Mesendoderm (in vitro differentiated cells): ENCODE measurements around the gene HK3.

Experiments
- DNase-seq: peaks from one replicate; pipeline ENCODE4 v3.0.0; 2013
- H2AK5ac ChIP-seq: 2 replicates; pipeline ENCODE4 v1.6.1; 2013; ENCODE audit warnings: low read length, inconsistent platforms
- H2BK120ac ChIP-seq: 2 replicates; pipeline ENCODE4 v1.6.1; 2013; ENCODE audit warnings: low read depth, mild to moderate bottlenecking, low read length, moderate library complexity, mixed read lengths
- H2BK15ac ChIP-seq: replicated peaks from 2 replicates; pipeline ENCODE4 v1.6.1; 2013; ENCODE audit warnings: low read depth, mild to moderate bottlenecking, moderate library complexity
- H2BK5ac ChIP-seq: 2 replicates; pipeline ENCODE4 v1.6.1; 2013; ENCODE audit warnings: low read length, inconsistent platforms
- H3K18ac ChIP-seq: 2 replicates; pipeline ENCODE4 v1.6.1; 2013; ENCODE audit warnings: mild to moderate bottlenecking, low read length, mixed read lengths
- H3K23ac ChIP-seq: one replicate; pipeline ENCODE4 v1.6.1; 2013; ENCODE audit warnings: low read length
- H3K27ac ChIP-seq: 2 replicates; pipeline ENCODE4 v1.5.1; 2013; ENCODE audit warnings: low read depth, mild to moderate bottlenecking, inconsistent platforms, low read length, moderate library complexity
- H3K27me3 ChIP-seq: 2 replicates; pipeline ENCODE4 v1.6.1; 2013; ENCODE audit warnings: low read length, control low read depth, mild to moderate bottlenecking, inconsistent platforms; ENCODE audit not compliant: insufficient read depth, poor library complexity
- H3K36me3 ChIP-seq: 2 replicates; pipeline ENCODE4 v1.6.1; 2013; ENCODE audit warnings: low read length, inconsistent platforms; ENCODE audit not compliant: control insufficient read depth, insufficient read depth
- H3K4ac ChIP-seq: one replicate; pipeline ENCODE4 v1.6.1; 2013; ENCODE audit warnings: low read depth, mild to moderate bottlenecking, low read length, moderate library complexity
- H3K4me1 ChIP-seq: 2 replicates; pipeline ENCODE4 v1.6.1; 2013; ENCODE audit warnings: low read depth, low read length, inconsistent platforms; ENCODE audit not compliant: control insufficient read depth
- H3K4me2 ChIP-seq: 2 replicates; pipeline ENCODE4 v1.6.1; 2013; ENCODE audit warnings: low read length
- H3K4me3 ChIP-seq: 2 replicates; pipeline ENCODE4 v1.5.1; 2013; ENCODE audit warnings: mild to moderate bottlenecking, low read length
- H3K56ac ChIP-seq: one replicate; pipeline ENCODE4 v1.6.1; 2013; ENCODE audit warnings: low read length
- H3K79me1 ChIP-seq: 2 replicates; pipeline ENCODE4 v1.6.1; 2013; ENCODE audit warnings: low read length, inconsistent platforms
- H3K79me2 ChIP-seq: 2 replicates; pipeline ENCODE4 v1.6.1; 2013; ENCODE audit warnings: mild to moderate bottlenecking, low read length; ENCODE audit not compliant: control insufficient read depth, insufficient read depth
- H3K9ac ChIP-seq: 2 replicates; pipeline ENCODE4 v1.6.1; 2013; ENCODE audit warnings: low read length, inconsistent platforms
- H4K5ac ChIP-seq: one replicate; pipeline ENCODE4 v1.6.1; 2013; ENCODE audit warnings: low read length
- H4K8ac ChIP-seq: one replicate; pipeline ENCODE4 v1.6.1; 2013; ENCODE audit warnings: low read depth, mild to moderate bottlenecking, control low read depth, low read length, moderate library complexity
- WGBS: extraction: QIAGEN DNeasy Blood & Tissue Kit; methylation state at CpG from one replicate; pipeline ENCODE4 v1.1.7; 2013; ENCODE audit warnings: low lambda C conversion rate, missing lambda C conversion rate; ENCODE audit not compliant: insufficient coverage; ENCODE audit errors: extremely low coverage; 5-methylcytosine and 5-hydroxymethylcytosine counted together

Gene HK3

GRCh38 chr5:176884571-176884890, 14.6 kb downstream of the HK3 start:
- Histone ChIP-seq H3K79me2 (no peaks in the 10 kb centered on the region), H2AK5ac (no peak overlapping the region), H3K27ac (no peak overlapping the region), H3K4me2 (no peak overlapping the region), H3K4me1 (no peaks in the 10 kb centered on the region), H4K8ac (no peak overlapping the region), H3K36me3 (no peaks in the 10 kb centered on the region), H2BK120ac (no peak overlapping the region), H3K27me3 (no peaks in the 10 kb centered on the region), H3K4ac (no peak overlapping the region), H3K23ac (no peak overlapping the region), H2BK5ac (no peak overlapping the region), H3K4me3 (no peak overlapping the region), H2BK15ac (no peak overlapping the region), H3K9ac (no peak overlapping the region), H3K18ac (no peak overlapping the region), H3K56ac (no peak overlapping the region), H3K79me1 (no peaks in the 10 kb centered on the region), H4K5ac (no peak overlapping the region)
- no peak for DNase-seq
- WGBS: no CpG with 5 or more reads among the region's 4 CpGs

- H2BK120ac ChIP-seq: no peak overlapping the region
- DNase-seq: no peak
- no peaks in the 10 kb centered on the region for H3K79me2 ChIP-seq
- no peaks in the 10 kb centered on the region for H3K27me3 ChIP-seq
- H2BK15ac ChIP-seq: no peak overlapping the region
- H3K4me1 ChIP-seq: no peaks in the 10 kb centered on the region
- no CpG with 5 or more reads among the region's 17 CpGs for WGBS
- no peak overlapping the region for H3K4me3 ChIP-seq
- no peaks in the 10 kb centered on the region for H3K79me1 ChIP-seq
- no peak overlapping the region for H3K4ac ChIP-seq
- no peak overlapping the region for H2AK5ac ChIP-seq
- H3K18ac ChIP-seq: no peak overlapping the region
- H4K5ac ChIP-seq: no peak overlapping the region
- no peak overlapping the region for H2BK5ac ChIP-seq
- no peak overlapping the region for H3K23ac ChIP-seq
- H4K8ac ChIP-seq: no peak overlapping the region
- no peaks in the 10 kb centered on the region for H3K36me3 ChIP-seq
- no peak overlapping the region for H3K56ac ChIP-seq
- H3K4me2 ChIP-seq: no peak overlapping the region
- no peak overlapping the region for H3K27ac ChIP-seq
- no peak overlapping the region for H3K9ac ChIP-seq
Observed at GRCh38 chr5:176883700-176884570, 15.2 kb downstream of the HK3 start.

DNA sequence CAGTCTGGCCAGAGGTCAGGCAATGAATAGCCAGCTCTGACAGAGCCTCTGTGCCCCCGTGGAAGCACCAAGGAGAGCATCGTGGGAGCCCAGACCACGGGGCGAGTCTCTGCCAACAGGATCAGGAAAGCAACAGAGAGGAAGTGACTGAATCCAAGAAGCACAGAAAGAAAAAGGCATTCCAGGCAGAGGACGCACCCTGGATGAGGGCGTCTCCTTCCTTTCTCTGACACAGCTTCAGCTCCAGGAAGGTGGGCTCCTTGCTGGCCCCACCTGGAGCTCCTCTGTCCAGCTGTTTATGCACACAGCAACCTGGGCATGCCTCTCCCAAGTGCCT, 16.6 kb downstream of the HK3 start:
- H3K4me2 ChIP-seq: no peak overlapping the region
- WGBS: no CpG with 5 or more reads among the region's 6 CpGs
- H3K79me2 ChIP-seq: no peaks in the 10 kb centered on the region
- no peak for DNase-seq
- H3K23ac ChIP-seq: no peak overlapping the region
- H3K4me1 ChIP-seq: no peaks in the 10 kb centered on the region
- H2BK15ac ChIP-seq: no peak overlapping the region
- H2BK120ac ChIP-seq: no peak overlapping the region
- no peaks in the 10 kb centered on the region for H3K79me1 ChIP-seq
- no peak overlapping the region for H2AK5ac ChIP-seq
- no peak overlapping the region for H3K4ac ChIP-seq
- H3K56ac ChIP-seq: no peak overlapping the region
- H3K18ac ChIP-seq: no peak overlapping the region
- no peak overlapping the region for H3K27ac ChIP-seq
- no peaks in the 10 kb centered on the region for H3K36me3 ChIP-seq
- H4K5ac ChIP-seq: no peak overlapping the region
- no peak overlapping the region for H2BK5ac ChIP-seq
- H4K8ac ChIP-seq: no peak overlapping the region
- H3K4me3 ChIP-seq: no peak overlapping the region
- no peak overlapping the region for H3K9ac ChIP-seq
- no peaks in the 10 kb centered on the region for H3K27me3 ChIP-seq

- no peak overlapping the region for H2BK5ac ChIP-seq
Observed at GRCh38 chr5:176881816-176882566, 17.2 kb downstream of the HK3 start.

DNA sequence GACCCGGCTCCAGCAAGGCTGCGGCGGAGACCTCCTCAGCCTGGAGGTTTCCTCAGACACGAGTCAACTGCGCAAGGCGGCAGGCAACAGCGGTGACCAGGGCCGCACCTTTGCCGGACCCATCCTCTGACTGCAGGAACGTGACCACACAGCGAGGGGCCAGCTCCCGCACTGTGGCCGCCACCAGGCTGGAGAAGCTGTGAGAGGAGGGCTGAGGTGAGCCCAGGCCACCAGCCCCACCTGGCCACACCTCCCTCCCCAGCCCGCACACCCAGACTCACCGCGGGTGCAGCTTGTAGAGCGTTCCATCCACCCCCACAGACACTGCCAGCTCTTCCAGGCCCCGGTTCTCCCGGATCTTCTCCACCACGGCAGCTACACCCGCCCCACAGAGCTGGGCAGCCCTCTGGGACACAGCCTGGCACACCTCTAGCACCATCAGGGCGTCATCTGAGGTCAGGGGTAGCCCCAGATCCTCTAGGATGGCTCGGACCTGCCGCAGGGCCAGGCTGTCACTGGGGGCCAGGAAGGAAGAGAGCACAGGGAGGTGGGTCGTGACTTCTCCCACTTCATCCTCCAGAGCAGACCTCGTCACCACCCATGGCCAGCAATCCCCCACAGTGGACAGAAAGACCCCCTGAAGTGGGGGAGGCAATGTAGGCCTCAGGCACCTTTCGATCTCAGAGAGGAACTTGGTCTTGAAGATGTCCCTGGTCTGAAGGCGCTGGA, 18.0 kb downstream of the HK3 start:
- no peak overlapping the region for H3K4ac ChIP-seq
- no CpG with 5 or more reads among the region's 28 CpGs for WGBS
- no peak overlapping the region for H2AK5ac ChIP-seq
- H3K56ac ChIP-seq: no peak overlapping the region
- no peaks in the 10 kb centered on the region for H3K4me1 ChIP-seq
- H3K4me3 ChIP-seq: no peak overlapping the region
- no peak overlapping the region for H4K5ac ChIP-seq
- H3K27ac ChIP-seq: no peak overlapping the region
- no peaks in the 10 kb centered on the region for H3K36me3 ChIP-seq
- H2BK120ac ChIP-seq: no peak overlapping the region
- H3K9ac ChIP-seq: no peak overlapping the region
- no peak overlapping the region for H3K4me2 ChIP-seq
- no peak overlapping the region for H3K23ac ChIP-seq
- H3K27me3 ChIP-seq: no peaks in the 10 kb centered on the region
- no peaks in the 10 kb centered on the region for H3K79me1 ChIP-seq
- DNase-seq: no peak
- H3K79me2 ChIP-seq: no peaks in the 10 kb centered on the region
- H2BK15ac ChIP-seq: no peak overlapping the region
- H3K18ac ChIP-seq: no peak overlapping the region
- H4K8ac ChIP-seq: no peak overlapping the region
- no peak overlapping the region for H2BK5ac ChIP-seq

More at GRCh38 chr5:176881816-176882566, 17.2 kb downstream of the HK3 start:
- no peak overlapping the region for H3K23ac ChIP-seq
- H2BK15ac ChIP-seq: no peak overlapping the region
- H3K4me2 ChIP-seq: no peak overlapping the region
- no peak overlapping the region for H3K27ac ChIP-seq
- no peak overlapping the region for H3K56ac ChIP-seq
- H2BK120ac ChIP-seq: no peak overlapping the region
- H4K5ac ChIP-seq: no peak overlapping the region
- H3K4me1 ChIP-seq: no peaks in the 10 kb centered on the region
- H3K36me3 ChIP-seq: no peaks in the 10 kb centered on the region
- H3K4ac ChIP-seq: no peak overlapping the region
- no peak for DNase-seq
- H3K9ac ChIP-seq: no peak overlapping the region
- no peaks in the 10 kb centered on the region for H3K27me3 ChIP-seq
- H3K4me3 ChIP-seq: no peak overlapping the region
- H3K79me1 ChIP-seq: no peaks in the 10 kb centered on the region
- no peak overlapping the region for H4K8ac ChIP-seq
- H3K79me2 ChIP-seq: no peaks in the 10 kb centered on the region
- H2AK5ac ChIP-seq: no peak overlapping the region
- no CpG with 5 or more reads among the region's 25 CpGs for WGBS
- no peak overlapping the region for H3K18ac ChIP-seq
